Hepatocyte (in vitro differentiated cells): ENCODE measurements around the gene ADCYAP1R1. TPM values are rescaled to one million over a fixed set of nuclear protein-coding genes. Genes with fewer than 3 reads are reported as not detected.

Experiments
- DNase-seq: peaks from one replicate; pipeline ENCODE4 v3.0.0-alpha.2; 2016; ENCODE audit warnings: low spot score
- H2AFZ ChIP-seq: fragments of 200-600 bp; sonication (generic); 2 replicates; pipeline ENCODE4 v1.6.0; 2016; ENCODE audit warnings: antibody characterized with exemption, mild to moderate bottlenecking
- H3K27ac ChIP-seq: fragments of 200-600 bp; sonication (generic); 2 replicates; pipeline ENCODE4 v1.5.1; 2016; ENCODE audit warnings: mild to moderate bottlenecking
- H3K27me3 ChIP-seq: fragments of 200-600 bp; sonication (generic); 2 replicates; pipeline ENCODE4 v1.6.1; 2016
- H3K36me3 ChIP-seq: fragments of 200-600 bp; sonication (generic); replicated peaks from 2 replicates; pipeline ENCODE4 v1.5.1; 2016; ENCODE audit warnings: low read depth; ENCODE audit not compliant: insufficient read depth
- H3K4me1 ChIP-seq: fragments of 200-600 bp; sonication (generic); 2 replicates; pipeline ENCODE4 v1.5.1; 2016; ENCODE audit warnings: mild to moderate bottlenecking, moderate library complexity; ENCODE audit not compliant: insufficient read depth
- H3K4me2 ChIP-seq: fragments of 200-600 bp; sonication (generic); 2 replicates; pipeline ENCODE4 v1.6.0; 2016
- H3K4me3 ChIP-seq: fragments of 200-600 bp; sonication (generic); 2 replicates; pipeline ENCODE4 v1.5.1; 2016; ENCODE audit warnings: mild to moderate bottlenecking
- H3K79me2 ChIP-seq: fragments of 200-600 bp; sonication (generic); 2 replicates; pipeline ENCODE4 v1.6.0; 2017; ENCODE audit warnings: mild to moderate bottlenecking
- H3K9me2 ChIP-seq: fragments of 200-600 bp; sonication (generic); replicated peaks from 2 replicates; pipeline ENCODE4 v1.6.0; 2017; ENCODE audit warnings: mild to moderate bottlenecking; ENCODE audit not compliant: insufficient read depth
- H3K9me3 ChIP-seq: fragments of 200-600 bp; sonication (generic); 2 replicates; pipeline ENCODE4 v1.5.1; 2016; ENCODE audit warnings: low read depth, mild to moderate bottlenecking
- H4K20me1 ChIP-seq: fragments of 200-600 bp; sonication (generic); 2 replicates; pipeline ENCODE4 v1.6.0; 2016; ENCODE audit warnings: mild to moderate bottlenecking; ENCODE audit not compliant: insufficient read depth, poor library complexity, severe bottlenecking
- EZH2 ChIP-seq: fragments of 200-600 bp; sonication (generic); IDR thresholded peaks from 2 replicates; pipeline ENCODE4 v1.6.1; 2016; ENCODE audit warnings: antibody characterized with exemption, mild to moderate bottlenecking, borderline replicate concordance
- EZH2phosphoT487 ChIP-seq: fragments of 200-600 bp; sonication (generic); IDR thresholded peaks from one replicate; pipeline ENCODE4 v1.6.1; 2018; ENCODE audit warnings: antibody characterized with exemption, mild to moderate bottlenecking, low read depth, moderate library complexity; ENCODE audit not compliant: unreplicated experiment, severe bottlenecking
- WGBS: methylation state at CpG from one replicate; pipeline ENCODE4 v1.1.6; 2016; ENCODE audit warnings: low lambda C conversion rate; ENCODE audit errors: missing lambda C conversion rate; 5-methylcytosine and 5-hydroxymethylcytosine counted together
- polyA plus RNA-seq: library from polyadenylated mRNA; unstranded; fragments of >200 nt; fragmentation: Nextera tagmentation; extraction: Ambion mirVana; gene quantifications from 2 replicates; pipeline ENCODE4 v1.2.1, GENCODE V29; 2016
- total RNA-seq: library from RNA; depleted of rRNA; stranded (reverse); fragments of >200 nt; gene quantifications from 2 replicates; pipeline ENCODE4 v1.2.3, GENCODE V29; 2014
- TF ChIP-seq, protein P1 (sequence below): fragments of 200-600 bp; sonication (generic); IDR thresholded peaks from 2 replicates; pipeline ENCODE4 v1.5.1; 2016; ENCODE audit warnings: antibody characterized with exemption, mild to moderate bottlenecking; ENCODE audit not compliant: poor library complexity

ADCYAP1R1 gene
- total and polyA plus RNA-seq, 2 experiments from 2014 or later, result 0.10 TPM; not detected in 1

DNA sequence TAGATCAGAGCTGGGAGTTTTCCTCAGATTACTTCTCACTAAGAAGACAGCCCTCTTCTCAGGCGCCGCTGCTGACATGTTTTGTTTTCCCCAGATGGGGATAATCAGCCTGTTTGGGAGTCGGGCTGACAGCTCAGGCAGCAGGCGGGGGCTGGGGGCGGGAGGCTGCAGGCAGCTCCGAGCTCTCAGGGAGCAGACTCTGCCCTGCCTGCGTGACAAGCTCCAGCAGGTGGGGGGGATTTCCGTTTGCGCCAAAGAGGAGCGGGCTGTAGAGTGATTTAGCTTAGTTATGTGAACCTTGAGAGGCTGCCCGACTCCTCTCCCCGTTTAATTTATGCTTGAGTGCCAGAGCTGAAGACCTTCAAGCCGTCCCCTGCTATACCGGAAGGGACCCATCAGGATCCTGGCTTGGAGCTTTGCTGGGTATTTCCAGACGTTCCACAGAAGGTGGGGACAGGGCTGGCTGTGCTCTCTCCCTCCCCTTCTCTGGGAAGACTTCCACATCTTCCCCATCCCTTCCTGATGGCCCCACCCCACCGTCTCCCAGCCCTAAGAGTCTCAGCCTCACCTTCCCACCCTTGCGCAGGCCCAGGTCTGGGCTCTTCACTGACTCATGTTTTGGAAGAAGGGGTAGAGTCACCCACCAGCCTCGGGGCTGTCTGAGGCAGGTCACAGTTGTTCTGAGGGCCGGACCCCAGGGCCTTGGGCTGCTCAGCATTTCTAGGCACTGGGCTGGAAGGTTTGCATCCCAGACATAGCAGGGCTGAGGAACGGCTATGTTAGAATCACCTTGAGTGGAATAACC, 24.7 kb upstream of the ADCYAP1R1 start:
- 36% methylated on average over 20 of the region's 20 CpGs for WGBS
- H3K27me3 ChIP-seq, result no peaks in the 10 kb centered on the region
- H3K4me2 ChIP-seq, result peak overlapping the region; percentile 64
- no peak overlapping the region for H2AFZ ChIP-seq
- no peaks in the 10 kb centered on the region for H3K9me2 ChIP-seq
- no peaks in the 10 kb centered on the region for H3K36me3 ChIP-seq
- H3K4me3 ChIP-seq, result no peak overlapping the region
- DNase-seq, result peak; percentile 65
- no peaks in the 10 kb centered on the region for H4K20me1 ChIP-seq
- no peaks in the 10 kb centered on the region for H3K79me2 ChIP-seq
- H3K27ac ChIP-seq, result no peak overlapping the region
- no peaks in the 10 kb centered on the region for H3K4me1 ChIP-seq
- no peaks in the 10 kb centered on the region for H3K9me3 ChIP-seq
- TF ChIP-seq EZH2phosphoT487 (no peak), EZH2 (no peak)
- TF ChIP-seq, protein P1, sequence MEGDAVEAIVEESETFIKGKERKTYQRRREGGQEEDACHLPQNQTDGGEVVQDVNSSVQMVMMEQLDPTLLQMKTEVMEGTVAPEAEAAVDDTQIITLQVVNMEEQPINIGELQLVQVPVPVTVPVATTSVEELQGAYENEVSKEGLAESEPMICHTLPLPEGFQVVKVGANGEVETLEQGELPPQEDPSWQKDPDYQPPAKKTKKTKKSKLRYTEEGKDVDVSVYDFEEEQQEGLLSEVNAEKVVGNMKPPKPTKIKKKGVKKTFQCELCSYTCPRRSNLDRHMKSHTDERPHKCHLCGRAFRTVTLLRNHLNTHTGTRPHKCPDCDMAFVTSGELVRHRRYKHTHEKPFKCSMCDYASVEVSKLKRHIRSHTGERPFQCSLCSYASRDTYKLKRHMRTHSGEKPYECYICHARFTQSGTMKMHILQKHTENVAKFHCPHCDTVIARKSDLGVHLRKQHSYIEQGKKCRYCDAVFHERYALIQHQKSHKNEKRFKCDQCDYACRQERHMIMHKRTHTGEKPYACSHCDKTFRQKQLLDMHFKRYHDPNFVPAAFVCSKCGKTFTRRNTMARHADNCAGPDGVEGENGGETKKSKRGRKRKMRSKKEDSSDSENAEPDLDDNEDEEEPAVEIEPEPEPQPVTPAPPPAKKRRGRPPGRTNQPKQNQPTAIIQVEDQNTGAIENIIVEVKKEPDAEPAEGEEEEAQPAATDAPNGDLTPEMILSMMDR, result no peak

- Histone ChIP-seq H3K27me3 (no peaks in the 10 kb centered on the region), H3K4me3 (no peak overlapping the region), H3K9me2 (no peaks in the 10 kb centered on the region), H3K79me2 (no peaks in the 10 kb centered on the region), H3K4me2 (no peak overlapping the region), H3K27ac (no peak overlapping the region), H3K9me3 (no peaks in the 10 kb centered on the region), H2AFZ (no peak overlapping the region), H4K20me1 (no peaks in the 10 kb centered on the region), H3K4me1 (no peaks in the 10 kb centered on the region), H3K36me3 (no peaks in the 10 kb centered on the region)
- WGBS, result 90% methylated on average over 5 of the region's 5 CpGs
- TF ChIP-seq EZH2phosphoT487 (no peak), EZH2 (no peak)
- TF ChIP-seq, protein P1, result no peak
- DNase-seq, result no peak
These were observed 24.1 kb upstream of the ADCYAP1R1 start for GRCh38 chr7:31028006-31028405.

DNA sequence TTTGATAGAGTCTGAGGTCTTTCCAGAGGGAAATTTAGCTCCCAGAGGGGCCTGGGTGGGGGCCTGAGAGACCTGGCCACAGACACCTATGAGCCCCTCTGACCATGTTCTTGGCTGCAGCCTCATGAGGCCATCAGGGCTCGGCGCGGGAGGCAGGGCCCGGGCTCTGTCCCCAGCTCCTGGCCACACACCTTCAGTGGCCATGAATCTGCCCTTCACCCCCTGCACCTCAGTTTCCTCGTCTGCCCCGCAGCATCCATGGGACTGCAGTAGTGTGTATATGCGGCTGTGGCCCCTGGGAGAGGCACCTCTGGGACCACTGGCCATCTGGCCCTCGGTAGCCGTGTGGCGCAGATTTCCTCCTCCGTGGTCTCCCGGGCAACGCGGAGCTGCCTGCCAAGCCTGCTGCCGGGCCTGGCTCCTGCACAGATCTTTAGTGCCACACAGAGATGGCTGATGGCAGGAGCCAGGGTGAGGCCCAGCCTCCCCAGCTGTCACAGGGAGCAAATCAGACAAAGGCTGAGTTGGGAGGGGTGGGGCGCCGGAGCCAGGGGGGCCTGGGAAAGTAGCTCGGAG, 23.6 kb upstream of the ADCYAP1R1 start:
- TF ChIP-seq EZH2 (no peak), EZH2phosphoT487 (no peak)
- TF ChIP-seq, protein P1, result no peak
- no peaks in the 10 kb centered on the region for H3K79me2 ChIP-seq
- H3K4me2 ChIP-seq, result no peak overlapping the region
- no peak overlapping the region for H3K27ac ChIP-seq
- no peaks in the 10 kb centered on the region for H3K9me3 ChIP-seq
- no peaks in the 10 kb centered on the region for H3K36me3 ChIP-seq
- no peaks in the 10 kb centered on the region for H3K27me3 ChIP-seq
- DNase-seq, result no peak
- no peaks in the 10 kb centered on the region for H3K9me2 ChIP-seq
- no peak overlapping the region for H2AFZ ChIP-seq
- H3K4me1 ChIP-seq, result no peaks in the 10 kb centered on the region
- H4K20me1 ChIP-seq, result no peaks in the 10 kb centered on the region
- WGBS, result 90% methylated on average over 18 of the region's 18 CpGs
- no peak overlapping the region for H3K4me3 ChIP-seq
